Keratinocyte (primary cell): ENCODE measurements around the gene PIBF1.

Source experiments
- CTCF ChIP-seq, 3 experiments: IDR thresholded peaks in 1 of 3; conservative IDR thresholded peaks in 1 of 3; optimal IDR thresholded peaks in 1 of 3; 2 replicates in 2 of 3; 3 replicates in 1 of 3; pipeline versions ENCODE3 to v1.5.1; 2011; ENCODE audit warnings: low read length in 3 of 3, mild to moderate bottlenecking in 3 of 3, moderate library complexity in 2 of 3, control low read depth in 1 of 3, inconsistent platforms in 1 of 3; ENCODE audit not compliant: insufficient read depth in 2 of 3; ENCODE audit errors: extremely low read depth in 1 of 3
- EZH2 ChIP-seq: IDR thresholded peaks from one replicate; pipeline ENCODE4 v1.6.1; 2012; ENCODE audit warnings: inconsistent platforms, mild to moderate bottlenecking, low read length, moderate library complexity

DNA sequence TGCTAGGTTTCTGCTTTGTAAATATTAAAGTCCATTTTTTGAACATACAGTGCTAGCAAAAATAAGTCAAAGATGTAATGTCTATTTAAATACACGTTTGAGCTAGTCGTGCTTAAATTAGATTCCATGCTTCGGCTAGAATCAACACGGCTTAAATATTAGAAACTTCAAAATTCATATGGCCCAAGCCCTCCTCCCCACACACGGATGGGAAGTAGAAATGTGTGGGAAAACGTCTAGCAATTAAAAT lies 276.1 kb downstream of the PIBF1 start:
- no peak for TF ChIP-seq CTCF (optimal IDR thresholded peaks at IDR 0.05 in 1 of 3, IDR thresholded peaks at IDR 0.05 in 1 of 3, conservative IDR thresholded peaks at IDR 0.05 in 1 of 3; ENCODE audit: extremely low read depth in 1 of 3, insufficient read depth in 2 of 3, low read length in 3 of 3)
- TF ChIP-seq EZH2, result no peak
